HG02588 (cell line): ENCODE measurements around the gene LGALS3.
A peak's percentile ranks its signal among the peaks of the same experiment; 100 is the strongest.

Experiments
- ATAC-seq: cut with Tn5 transposase; IDR thresholded peaks from one replicate; pipeline ENCODE4 v1.9.1; 2021; ENCODE audit warnings: mild to moderate bottlenecking, moderate library complexity; ENCODE audit not compliant: unreplicated experiment

The LGALS3 gene

DNA sequence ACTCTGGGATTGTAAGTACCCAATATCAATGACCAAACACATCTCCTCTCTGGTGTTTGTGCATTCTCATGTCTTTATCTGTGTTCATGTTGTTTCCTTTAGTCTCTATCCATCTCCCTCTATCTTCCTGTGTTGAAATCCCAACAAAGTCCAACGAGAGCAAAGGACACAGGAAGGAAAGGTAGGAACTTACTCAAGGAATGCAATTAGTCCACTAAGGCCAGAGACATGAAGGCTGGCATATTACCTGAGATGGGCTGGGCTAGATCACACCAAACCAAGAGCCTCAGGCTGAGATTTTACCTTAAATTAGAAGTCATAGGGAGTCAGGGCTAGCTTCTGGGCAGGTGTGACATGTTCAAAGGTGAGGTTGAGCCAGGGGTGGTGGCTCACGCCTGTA is 14.3 kb upstream of the LGALS3 start:
- ATAC-seq = no peak

DNA sequence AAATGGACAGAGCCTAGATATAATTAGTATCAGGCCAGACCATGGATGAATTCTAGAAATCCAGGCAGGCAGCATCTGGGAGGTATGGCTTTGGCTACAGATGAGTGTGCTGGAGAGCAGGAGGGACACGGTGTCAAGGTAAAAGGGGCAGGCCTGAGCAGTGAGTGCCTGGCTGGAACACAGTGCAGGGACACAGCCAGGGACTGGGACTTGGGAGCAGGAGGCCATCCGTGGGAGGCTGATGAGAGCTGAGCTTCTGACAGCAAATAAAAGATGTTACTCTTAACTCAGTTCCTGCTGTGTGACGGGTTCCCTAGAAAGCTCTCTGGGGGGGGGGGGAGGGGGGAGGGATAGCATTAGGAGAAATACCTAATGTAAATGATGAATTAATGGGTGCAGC is 13.6 kb upstream of the LGALS3 start:
- ATAC-seq = no peak

DNA sequence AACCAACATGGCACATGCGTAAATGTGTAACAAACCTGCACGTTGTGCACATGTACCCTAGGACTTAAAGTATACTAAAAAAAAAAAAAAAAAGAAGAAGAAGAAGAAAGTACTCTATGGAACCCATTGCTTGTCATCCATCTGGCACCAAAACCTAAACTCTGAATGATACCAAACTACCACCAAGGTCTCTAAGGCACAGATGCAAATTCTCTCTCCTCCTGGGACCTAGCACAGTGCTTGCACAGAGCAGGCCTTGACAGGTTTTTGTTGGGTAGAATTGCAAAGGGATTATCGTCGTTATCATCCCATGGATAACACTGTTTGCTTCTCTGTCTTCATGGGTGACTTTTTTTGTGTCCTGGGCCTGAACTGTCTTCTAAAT is 13.2 kb upstream of the LGALS3 start:
- ATAC-seq = no peak

DNA sequence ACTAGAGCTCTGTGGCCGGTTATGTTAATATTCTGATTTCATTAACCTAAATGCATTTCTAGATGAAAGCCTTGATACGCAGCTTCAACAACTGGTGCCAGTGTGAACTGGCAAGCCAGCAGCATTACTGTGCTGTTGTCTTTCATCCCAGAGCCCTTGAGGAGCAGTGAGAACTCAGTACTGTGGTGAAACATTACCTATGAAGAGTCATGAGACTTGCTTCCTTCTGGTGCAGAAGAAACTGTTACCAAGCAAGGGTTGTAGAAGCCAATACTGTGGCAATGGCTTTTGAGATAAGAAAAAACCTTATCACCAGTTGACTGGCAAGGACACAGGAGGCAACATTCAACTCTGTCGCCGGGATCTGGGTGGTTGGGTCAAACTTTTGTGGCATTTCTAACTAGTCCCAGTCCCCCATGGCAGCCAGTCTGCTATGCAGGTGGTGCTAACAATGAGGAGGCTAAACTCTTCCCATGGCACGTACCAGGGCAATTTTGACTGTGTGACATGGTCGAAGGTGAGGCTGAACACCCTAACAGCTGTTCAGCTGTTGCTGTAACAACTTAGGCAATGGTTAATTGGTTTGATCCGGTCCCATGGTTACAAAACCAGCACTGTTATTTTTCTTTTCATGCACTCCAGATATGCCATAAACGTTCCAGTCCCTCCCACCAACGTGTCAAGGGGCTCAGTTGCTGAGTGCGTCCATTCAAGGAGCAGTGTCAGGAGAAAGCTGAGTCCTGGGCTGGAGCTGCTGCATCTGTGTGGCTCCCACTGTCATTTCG is 12.6 kb upstream of the LGALS3 start:
- no peak for ATAC-seq

DNA sequence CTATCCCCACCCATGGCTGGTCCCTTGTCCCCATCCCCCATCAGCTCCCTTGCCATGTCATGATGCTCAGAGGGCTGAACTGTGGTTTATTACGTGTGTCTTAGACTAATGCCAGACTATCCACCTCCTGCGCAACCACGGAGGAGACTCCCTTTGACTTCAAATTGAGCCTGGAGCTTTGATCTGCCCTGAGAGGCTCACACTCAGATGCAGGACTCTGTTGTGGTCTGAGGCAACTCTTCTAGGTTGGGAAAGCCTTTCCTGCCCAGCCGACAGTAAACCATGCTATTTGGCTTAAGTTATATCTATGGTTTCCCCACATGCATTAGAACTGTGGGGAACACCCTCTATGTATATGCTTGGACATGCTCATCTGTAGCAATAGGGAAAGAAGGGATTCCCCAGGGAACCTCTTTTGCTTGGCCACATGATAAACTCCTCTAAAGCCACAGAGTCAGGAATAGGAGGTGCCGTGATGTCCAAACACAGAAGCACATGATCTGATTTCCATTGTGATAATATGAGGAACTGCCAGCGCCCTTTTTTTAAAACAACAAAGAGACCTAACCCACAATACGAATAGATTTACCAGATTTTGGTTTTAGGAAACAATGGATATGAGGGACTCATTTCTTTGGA is 11.1 kb upstream of the LGALS3 start:
- no peak for ATAC-seq

DNA sequence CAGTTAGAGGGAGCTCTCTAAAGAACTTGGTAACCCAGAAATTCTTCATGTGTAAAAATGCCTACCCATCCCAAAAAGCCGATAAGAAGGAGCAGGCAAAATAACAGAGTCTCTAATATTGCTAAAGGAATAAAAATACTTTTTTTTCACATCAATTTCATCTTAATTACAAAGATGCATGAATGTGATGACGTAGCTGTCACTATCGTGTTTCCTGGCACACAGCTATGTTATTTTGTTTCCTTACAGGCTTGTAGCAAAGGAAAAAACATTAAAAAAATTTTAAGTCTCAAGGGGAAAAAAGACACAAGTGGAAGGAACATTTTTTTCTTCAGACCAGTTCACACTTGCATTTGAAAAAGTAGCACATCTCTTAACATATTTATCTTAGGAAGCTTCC is 10.3 kb upstream of the LGALS3 start:
- ATAC-seq = no peak

DNA sequence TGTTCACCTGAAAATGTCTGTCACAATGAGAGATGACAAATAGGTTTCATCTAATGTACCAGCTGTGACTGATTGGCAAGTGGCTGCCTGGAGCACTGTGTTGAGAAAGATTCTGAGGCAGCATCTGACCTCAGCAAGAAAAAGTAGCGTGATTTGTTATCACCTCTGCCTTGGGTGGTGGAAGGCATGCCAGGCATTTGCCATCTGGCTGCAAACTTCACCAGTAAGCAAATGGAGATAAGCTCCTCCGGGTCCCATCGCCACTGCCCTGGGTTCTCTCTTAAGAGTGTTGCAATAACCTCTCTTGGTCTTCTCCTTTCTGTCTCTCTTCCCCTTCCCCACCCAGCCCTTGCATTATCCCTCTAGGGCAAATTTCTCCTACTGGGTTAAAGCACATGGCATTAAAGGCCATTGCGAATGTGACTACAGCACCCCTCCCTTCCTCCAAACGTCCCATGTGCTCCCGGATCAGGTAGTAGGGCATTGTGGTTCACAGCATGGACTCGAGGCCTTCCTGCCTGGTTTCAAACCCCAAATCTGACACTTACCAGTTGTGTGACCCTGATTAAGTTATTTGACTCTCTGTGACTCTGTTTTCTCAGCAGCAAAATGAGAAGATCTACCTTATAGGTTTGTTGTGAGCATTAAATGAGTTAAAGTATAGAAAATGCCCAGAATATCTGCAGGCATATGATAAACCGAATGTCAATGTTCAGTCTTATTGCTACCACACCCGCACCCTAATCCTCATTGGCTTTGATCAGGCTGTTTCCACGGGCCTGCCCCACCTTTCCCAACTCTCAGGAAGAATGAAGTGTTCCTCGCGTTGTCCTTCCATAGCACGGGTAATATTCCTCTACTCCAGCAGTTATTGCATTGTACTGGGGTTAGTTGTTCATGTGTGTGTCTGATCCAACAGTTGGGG is 8.2 kb upstream of the LGALS3 start:
- ATAC-seq = no peak

DNA sequence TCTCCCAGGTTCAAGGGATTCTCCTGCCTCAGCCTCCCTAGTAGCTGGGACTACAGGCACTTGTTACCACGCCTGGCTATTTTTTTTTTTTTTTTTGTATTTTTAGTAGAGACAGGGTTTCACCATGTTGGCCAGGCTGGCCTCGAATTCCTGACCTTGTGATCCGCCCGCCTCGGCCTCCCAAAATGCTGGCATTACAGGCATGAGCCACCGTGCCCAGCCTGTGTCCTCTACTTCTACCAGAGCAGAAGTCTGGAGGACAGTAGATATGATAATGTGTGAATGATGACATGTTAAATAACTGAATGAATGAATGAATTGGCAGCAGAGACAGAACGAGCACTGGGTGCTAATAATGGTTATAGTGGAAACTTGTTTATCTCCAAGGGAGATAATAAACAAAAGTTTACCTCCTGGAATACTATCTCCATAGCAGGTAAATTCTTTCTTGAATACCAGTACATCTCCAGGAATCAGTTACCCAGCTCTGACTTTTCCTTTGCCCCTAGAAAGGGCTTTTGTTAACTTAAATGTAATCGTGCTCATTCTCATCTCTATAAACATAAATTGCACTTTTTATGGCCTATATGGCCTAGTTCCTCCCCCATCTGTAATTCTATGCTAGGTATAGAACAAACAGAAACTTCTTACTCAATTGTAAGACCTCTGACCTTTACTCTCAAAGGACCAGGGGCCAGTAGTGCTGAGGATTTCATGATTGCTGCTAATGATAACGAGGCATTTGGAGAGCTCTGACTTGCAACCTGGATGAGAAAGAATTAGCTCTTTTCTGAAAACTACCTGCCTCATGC is 7.2 kb upstream of the LGALS3 start:
- no peak for ATAC-seq

DNA sequence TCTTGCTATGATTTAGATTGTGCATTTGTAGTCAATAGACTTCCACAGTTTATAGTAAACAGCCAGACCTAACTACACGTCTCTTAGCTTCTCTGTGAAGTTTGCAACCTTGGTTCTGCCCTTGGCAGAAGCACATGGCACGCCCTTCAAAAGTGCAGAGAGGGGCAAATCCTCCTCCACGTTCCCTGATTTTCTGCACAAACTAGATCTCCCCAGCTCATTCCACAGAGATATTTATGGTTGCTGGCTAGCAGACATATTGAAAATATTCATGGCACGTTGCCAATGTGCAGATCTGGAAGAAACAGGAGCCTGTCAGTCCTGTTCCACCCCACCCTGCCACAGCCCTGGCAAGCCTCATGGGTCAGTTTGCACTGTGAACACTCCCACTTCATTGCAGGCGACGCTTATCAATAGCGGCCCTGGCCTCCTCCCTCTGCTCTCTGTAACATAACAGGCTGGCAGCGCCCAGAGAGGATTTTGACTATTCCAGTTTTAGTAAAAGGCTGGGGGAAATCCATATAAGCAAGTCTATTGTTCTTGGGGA is 6.5 kb upstream of the LGALS3 start:
- ATAC-seq = no peak

DNA sequence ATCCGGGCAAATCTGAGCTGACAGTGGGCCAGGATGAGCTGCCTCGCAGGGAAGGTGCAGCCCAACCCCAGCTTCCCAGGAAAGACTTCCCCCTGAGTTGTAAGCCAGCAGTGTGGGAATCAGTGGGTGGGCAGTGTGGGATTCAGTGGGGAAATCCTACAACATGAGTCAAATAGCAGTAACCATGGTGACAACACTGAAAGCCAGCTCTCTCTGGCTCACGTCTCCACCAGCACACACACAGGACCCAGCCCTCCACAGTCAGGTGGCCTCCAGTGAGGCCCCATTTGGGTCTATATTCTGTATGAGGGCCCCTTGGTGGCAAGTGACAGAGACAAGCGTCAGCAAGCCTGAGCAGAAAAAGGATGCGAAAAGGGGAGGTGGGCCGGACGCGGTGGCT is 6.0 kb upstream of the LGALS3 start:
- no peak for ATAC-seq

DNA sequence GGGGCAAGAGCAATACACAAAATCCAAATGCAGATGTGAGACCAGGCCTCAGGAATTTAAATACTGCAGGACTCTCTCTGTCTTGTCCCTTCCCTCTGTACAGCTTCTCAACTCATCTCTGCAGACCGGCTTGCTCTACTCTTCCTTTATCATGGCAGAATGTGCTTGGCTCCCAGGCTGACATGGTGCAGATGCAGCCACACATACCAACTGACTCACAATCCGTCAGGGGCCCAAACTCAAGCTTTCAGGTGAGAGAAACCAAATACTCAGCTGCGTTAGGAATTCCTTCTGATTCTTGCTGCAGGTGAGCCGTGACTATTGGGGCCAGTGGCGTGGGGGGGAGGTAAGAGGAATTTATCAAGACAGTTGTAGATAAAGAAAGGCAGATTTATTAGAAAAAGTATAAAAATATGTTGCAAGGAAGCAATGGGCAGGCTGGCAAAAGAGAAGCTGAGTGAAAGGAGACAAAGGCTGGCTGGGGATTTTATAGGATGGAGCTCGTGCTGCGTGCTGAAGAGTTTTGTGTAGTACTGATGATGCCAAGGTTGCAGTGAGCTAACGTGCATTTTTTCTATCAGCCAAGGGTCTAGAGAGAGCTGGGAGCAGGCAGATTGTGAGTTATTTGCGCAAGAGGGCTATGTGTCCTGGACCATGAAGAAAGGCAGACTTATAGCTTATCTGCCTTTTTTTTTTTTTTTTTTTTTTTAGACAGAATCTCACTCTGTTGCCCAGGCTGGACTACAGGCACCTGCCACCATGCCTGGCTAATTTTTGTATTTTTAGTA is 5.0 kb upstream of the LGALS3 start:
- no peak for ATAC-seq

DNA sequence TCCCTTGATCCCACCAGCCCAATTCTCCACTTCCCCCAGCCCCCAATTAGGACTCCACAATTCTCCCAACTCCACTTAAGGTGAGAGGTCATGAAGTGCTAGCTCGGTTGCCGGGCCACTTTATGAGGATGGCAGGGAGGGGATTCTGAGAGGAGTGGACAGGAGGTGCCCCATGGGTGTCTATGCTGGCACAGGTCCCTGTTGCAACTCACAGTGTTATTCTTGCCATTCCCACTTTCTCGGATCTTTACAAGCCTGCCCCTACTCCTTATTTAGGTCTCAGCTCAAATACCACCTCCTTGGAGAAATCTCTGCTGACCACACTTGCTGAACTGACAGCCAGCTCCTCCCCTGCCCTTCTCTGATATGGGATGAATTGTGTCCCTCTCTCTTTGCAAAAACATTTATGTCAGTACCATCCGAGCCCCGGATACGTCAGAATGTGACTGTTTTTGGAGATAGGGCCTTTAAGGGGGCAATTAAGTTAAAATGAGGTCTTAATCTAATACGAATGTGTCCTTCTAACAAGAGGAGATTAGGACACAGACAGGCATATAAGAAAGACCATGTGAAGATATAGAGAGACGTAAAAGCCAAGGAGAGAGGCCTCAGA is 4.2 kb upstream of the LGALS3 start:
- ATAC-seq = no peak

DNA sequence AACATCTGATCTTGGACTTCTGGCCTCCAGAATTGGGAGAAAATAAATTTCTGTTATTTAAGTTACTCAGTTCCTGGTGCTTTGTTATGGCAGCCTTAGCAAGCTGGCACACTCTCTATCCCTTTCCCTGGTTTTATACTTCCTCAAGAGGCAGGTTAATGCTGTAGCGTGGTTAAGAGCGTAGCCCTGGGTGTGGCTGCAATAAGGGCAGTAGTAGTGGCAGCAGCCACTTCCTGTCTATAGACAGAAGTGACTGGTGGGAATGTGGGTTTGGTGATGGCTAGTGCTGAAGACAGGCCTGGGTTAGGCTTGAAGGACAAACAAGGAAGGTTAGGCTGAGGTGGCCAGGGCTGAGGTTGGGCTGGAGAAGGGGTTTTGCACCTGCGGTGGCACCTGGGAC is 3.6 kb upstream of the LGALS3 start:
- no peak for ATAC-seq

DNA sequence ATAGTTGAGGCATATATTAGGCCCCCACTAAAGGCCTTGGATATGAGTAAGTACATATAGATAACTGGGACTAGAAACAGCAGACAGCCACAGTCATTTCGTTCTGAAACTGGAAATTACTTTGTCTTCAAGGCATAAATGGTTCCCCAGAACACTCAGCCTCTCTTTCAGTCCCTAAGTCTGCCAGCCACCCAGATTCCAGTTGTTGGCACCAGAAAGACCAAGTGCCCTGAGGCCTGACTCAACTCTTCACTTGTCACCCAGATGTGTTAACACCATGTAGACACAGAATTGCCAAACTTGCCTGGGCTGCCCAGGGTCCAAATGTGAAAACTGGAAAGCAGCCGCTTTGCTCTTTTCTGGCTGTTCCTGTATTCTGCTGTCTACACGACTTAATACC is 3.0 kb upstream of the LGALS3 start:
- no peak for ATAC-seq

DNA sequence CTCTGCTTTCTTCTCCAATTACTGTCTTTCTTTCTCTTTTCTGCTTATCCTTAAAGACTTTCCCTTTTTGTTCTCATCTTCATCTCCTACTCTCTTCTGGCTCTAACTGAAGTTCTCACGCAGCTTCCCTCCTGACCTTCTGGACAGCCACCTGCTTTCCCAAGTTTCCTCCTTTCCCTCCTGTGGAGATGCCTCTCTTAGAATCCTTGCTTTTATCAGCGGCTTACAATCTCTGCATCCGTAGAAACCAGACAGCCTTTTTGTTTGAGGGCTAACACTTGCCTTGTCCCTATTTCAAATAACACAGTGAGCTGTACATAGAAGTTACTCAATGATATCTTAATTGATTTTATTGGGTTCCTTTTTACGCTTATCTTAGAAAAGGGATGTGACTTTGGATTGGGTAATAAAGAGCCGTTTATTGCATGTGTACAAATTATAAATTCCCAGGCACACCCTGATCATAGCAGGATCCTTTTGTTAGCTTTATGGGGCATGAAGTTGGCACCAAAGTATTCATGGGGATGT is 2.1 kb upstream of the LGALS3 start:
- ATAC-seq = no peak

DNA sequence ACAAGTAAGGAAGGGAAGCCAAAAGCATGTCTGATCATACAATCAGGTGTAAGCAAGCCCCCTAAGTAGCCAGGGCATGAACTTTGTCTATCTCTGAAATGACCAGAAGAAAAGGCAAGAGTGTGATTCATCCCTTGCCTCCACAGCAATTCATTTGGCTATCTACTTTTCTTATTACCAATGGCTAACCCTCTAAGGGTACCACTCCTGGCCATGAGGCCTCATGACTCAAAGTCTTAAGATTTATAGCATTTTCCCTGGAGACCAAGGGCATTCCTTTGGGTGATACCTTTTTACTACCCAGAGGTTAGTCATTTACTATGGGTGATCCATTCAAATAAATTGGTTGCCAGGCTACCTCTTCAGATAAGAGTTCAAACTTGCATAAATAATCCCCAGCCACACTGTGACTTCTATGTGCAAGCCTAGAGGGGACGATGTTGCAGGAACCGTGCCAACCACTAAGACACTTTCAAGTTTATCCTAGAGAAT is 1.5 kb upstream of the LGALS3 start:
- no peak for ATAC-seq

DNA sequence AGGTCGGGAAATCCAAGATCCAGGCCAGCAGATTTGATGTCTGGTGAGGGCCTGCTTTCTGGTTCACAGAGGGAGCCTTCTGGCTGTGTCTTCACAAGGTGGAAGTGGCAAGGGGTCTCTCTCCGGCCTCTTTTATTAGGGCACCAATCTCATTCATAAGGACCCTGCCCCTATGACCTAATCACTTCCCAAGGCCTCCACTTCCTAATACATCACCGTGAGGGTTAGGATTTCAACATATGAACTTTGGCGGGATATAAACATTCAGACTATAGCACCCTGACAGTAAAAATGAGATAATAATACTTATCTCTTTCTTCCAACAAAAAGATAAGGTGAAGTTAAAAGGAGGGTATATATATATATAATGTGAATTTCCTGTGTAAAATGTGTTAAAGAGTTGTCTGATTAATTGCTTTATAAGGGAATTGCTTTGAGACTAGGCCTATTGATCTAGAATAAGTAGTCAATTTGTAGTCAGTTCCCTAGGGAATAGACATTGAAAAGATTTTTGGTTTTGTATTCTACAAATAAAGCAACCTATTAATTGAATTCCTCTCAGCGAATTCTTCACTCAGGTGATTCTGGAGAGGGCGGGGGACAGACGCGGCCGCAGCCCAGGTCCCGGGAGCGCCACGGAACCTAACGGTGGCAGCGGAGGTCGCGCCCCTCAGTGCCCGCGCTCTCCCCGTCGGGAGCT is 516 bp upstream of the LGALS3 start:
- ATAC-seq = no peak

DNA sequence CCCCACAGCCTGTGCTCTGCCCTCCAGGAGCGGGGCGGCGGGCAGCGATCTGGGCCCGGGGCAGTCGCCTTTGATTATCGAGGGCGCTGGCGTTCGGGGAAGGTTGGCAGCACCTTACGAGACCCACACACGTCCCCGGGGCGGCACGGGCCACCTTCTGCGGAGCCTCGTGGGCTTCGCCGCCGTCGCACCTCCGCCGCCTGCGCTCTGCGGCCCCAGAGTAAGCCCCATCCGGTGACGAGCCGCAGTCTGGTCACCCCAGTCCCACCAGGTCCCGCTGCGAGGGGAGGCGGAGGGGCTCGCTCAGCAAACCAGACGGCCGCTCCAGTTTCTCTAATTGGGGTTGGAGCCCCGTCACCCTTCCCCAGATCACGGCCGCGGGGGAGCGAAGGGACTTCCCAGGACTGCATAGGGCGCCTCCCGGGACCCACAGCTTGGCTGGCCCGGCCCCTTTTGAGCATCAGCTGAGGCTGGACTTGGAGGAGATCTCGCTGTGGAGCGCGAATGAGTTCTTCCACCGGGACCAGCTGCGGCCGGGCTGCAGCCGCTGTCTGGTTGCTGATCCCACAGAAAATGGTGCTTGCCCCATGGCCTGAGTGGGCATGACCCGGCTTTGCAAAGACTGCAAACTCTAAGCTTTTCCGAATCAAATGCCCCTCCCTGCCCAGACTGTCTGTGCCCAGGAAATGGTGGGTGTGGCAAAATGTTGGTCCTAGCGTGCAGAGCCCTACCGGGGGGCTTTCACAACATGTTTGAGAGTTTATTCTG is 560 bp downstream of the LGALS3 start:
- peak; percentile 48 for ATAC-seq
